HepG2 (cell line): Measurements from ENCODE around the gene ZFYVE28.

Experiments
- CTCF ChIP-seq: sonication (generic); formaldehyde crosslinking; IDR thresholded peaks from 2 replicates; pipeline ENCODE4 v1.5.0; 2020; ENCODE audit warnings: mild to moderate bottlenecking, missing genetic modification reagents, moderate library complexity
- HOXD1 ChIP-seq: sonication (generic); formaldehyde crosslinking; IDR thresholded peaks from 2 replicates; pipeline ENCODE4 v1.5.0; 2020; ENCODE audit warnings: missing genetic modification reagents
- USF2 ChIP-seq, 2 experiments: sonication (generic) in 1 of 2; formaldehyde crosslinking in 1 of 2; IDR thresholded peaks; 2 replicates each; pipeline versions ENCODE4 v1.5.1 to v1.6.1; 2011 to 2020; ENCODE audit warnings: borderline replicate concordance in 1 of 2, low read depth in 1 of 2, low read length in 1 of 2, mild to moderate bottlenecking in 1 of 2, missing genetic modification reagents in 1 of 2, moderate library complexity in 1 of 2

DNA sequence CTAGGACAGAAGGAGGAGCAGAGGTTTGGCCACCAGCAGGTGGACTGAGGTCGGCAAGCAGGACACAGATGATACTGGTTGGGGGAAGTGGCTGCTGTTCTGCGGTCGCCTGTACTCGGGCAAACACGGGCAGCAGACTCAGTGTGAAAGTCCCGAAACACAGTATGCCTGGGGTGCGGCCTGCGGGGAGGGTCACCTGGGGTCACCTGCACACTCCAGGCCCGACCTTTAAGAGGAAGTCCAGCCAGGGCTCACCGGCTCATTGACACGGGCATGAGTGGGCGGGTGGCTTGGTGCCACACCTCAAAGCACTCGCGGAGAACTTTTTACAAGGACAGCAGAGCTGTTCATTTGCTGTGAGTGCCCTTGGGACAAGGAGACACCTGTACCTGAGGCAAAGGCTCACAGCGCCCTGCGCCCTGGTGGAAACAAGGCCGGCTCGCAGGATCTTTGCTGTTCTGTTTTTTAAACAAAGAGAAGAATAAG is 85.0 kb downstream of the ZFYVE28 start:
- TF ChIP-seq HOXD1 (no peak), USF2 (IDR thresholded peaks at IDR 0.05; ENCODE audit: low read depth, low read length) (no peak), USF2 (CRISPR knock-in tag; IDR thresholded peaks at IDR 0.05; ENCODE audit: borderline replicate concordance) (no peak), CTCF (no peak)
